Activated T-cell treated with anti-CD3 and anti-CD28 coated beads, Interleukin-2, amount 50 U/mL, for 4 hours (primary cell): ENCODE data around the gene NPDC1. TPM values are rescaled to one million over a fixed set of nuclear protein-coding genes. Genes with fewer than 3 reads are reported as not detected.

ENCODE experiments used
- ATAC-seq, 2 donors: fragments of 200-7000 bp; cut with Tn5 transposase; one replicate each; pipeline ENCODE4 v1.10.0; 2021
- DNase-seq: peaks from one replicate; pipeline ENCODE4 v3.0.0-alpha.2; 2020
- H3K27me3 Mint-ChIP-seq: one replicate; pipeline ENCODE4 v1.8.0; 2021; ENCODE audit warnings: low read depth, mixed read lengths
- H3K36me3 Mint-ChIP-seq: one replicate; pipeline ENCODE4 v1.8.0; 2022; ENCODE audit warnings: mixed read lengths; ENCODE audit not compliant: insufficient read depth
- H3K4me1 Mint-ChIP-seq: one replicate; pipeline ENCODE4 v1.8.0; 2021; ENCODE audit warnings: low read depth, mixed read lengths
- H3K4me3 Mint-ChIP-seq: one replicate; pipeline ENCODE4 v1.8.0; 2021; ENCODE audit warnings: mild to moderate bottlenecking, moderate library complexity, mixed read lengths
- H3K9me3 Mint-ChIP-seq: one replicate; pipeline ENCODE4 v1.8.0; 2021; ENCODE audit warnings: mixed read lengths
- total RNA-seq, 3 donors: library from RNA; stranded (reverse); gene quantifications; one replicate each; pipeline ENCODE4 v1.2.1, GENCODE V29; 2021

The NPDC1 gene
- total RNA-seq, 3 donors from 2014 or later, result 15.1 to 33.0 (median 23.2) TPM

GRCh38 chr9:137078701-137079400 is 32.9 kb upstream of the NPDC1 start:
- Mint-ChIP-seq H3K4me3 (peak overlapping the region; percentile 37), H3K4me1 (peaks cover 7% of the 10 kb centered on the region), H3K27me3 (no peaks in the 10 kb centered on the region), H3K9me3 (no peaks in the 10 kb centered on the region), H3K36me3 (peaks cover 2% of the 10 kb centered on the region)
- no peak for DNase-seq
- ATAC-seq, result no peak

- peak overlapping the region; percentile 67 for H3K4me3 Mint-ChIP-seq
- ATAC-seq (peak; percentile 43 to 46), DNase-seq (peak; percentile 26)
- peaks cover 2% of the 10 kb centered on the region for H3K36me3 Mint-ChIP-seq
- H3K4me1 Mint-ChIP-seq, result peaks cover 2% of the 10 kb centered on the region
- H3K27me3 Mint-ChIP-seq, result no peaks in the 10 kb centered on the region
- no peaks in the 10 kb centered on the region for H3K9me3 Mint-ChIP-seq
These were observed 32.0 kb upstream of the NPDC1 start for GRCh38 chr9:137077758-137078693.

GRCh38 chr9:137077010-137077747 is 31.2 kb upstream of the NPDC1 start, which contains the start of gene UAP1L1:
Gene UAP1L1 (plus strand): TSS chr9:137077517. CDS start chr9:137077533, 16 bp downstream.
- no peak for DNase-seq
- peak; percentile 80 to 82 for ATAC-seq
- peak within 1 kb of the TSS; percentile 67 for H3K4me3 Mint-ChIP-seq

GRCh38 chr9:137076636-137077009 is 30.6 kb upstream of the NPDC1 start:
- Mint-ChIP-seq H3K9me3 (no peaks in the 10 kb centered on the region), H3K36me3 (no peaks in the 10 kb centered on the region), H3K27me3 (no peaks in the 10 kb centered on the region), H3K4me1 (peaks cover 2% of the 10 kb centered on the region), H3K4me3 (peak overlapping the region; percentile 61)
- ATAC-seq (no peak), DNase-seq (no peak)

More at GRCh38 chr9:137077010-137077747, 31.2 kb upstream of the NPDC1 start, which contains the start of gene UAP1L1:
- no peaks in the 10 kb centered on the region for H3K9me3 Mint-ChIP-seq
- no peaks in the 10 kb centered on the region for H3K27me3 Mint-ChIP-seq
- H3K36me3 Mint-ChIP-seq, result peaks cover 2% of the 10 kb centered on the region
- peaks cover 2% of the 10 kb centered on the region for H3K4me1 Mint-ChIP-seq

GRCh38 chr9:137075275-137075775 is 29.3 kb upstream of the NPDC1 start:
- Mint-ChIP-seq H3K4me3 (no peak overlapping the region), H3K4me1 (peaks cover 11% of the 10 kb centered on the region), H3K36me3 (no peaks in the 10 kb centered on the region)

GRCh38 chr9:137074657-137075274 is 28.8 kb upstream of the NPDC1 start:
- H3K4me1 Mint-ChIP-seq, result peaks cover 11% of the 10 kb centered on the region
- H3K36me3 Mint-ChIP-seq, result no peaks in the 10 kb centered on the region
- no peaks in the 10 kb centered on the region for H3K9me3 Mint-ChIP-seq
- no peaks in the 10 kb centered on the region for H3K27me3 Mint-ChIP-seq
- DNase-seq (no peak), ATAC-seq (no peak)
- H3K4me3 Mint-ChIP-seq, result peak overlapping the region; percentile 13

More at GRCh38 chr9:137075275-137075775, 29.3 kb upstream of the NPDC1 start:
- ATAC-seq, result no peak
- H3K27me3 Mint-ChIP-seq, result no peaks in the 10 kb centered on the region
- H3K9me3 Mint-ChIP-seq, result no peaks in the 10 kb centered on the region
- no peak for DNase-seq

GRCh38 chr9:137073992-137074399 is 28.0 kb upstream of the NPDC1 start:
- Mint-ChIP-seq H3K4me3 (no peak overlapping the region), H3K27me3 (no peaks in the 10 kb centered on the region), H3K36me3 (no peaks in the 10 kb centered on the region), H3K9me3 (no peaks in the 10 kb centered on the region), H3K4me1 (peaks cover 11% of the 10 kb centered on the region)
- ATAC-seq (no peak), DNase-seq (no peak)

GRCh38 chr9:137071282-137071681 is 25.3 kb upstream of the NPDC1 start:
- DNase-seq (no peak), ATAC-seq (no peak)
- Mint-ChIP-seq H3K9me3 (no peaks in the 10 kb centered on the region), H3K4me1 (peaks cover 15% of the 10 kb centered on the region), H3K27me3 (no peaks in the 10 kb centered on the region), H3K4me3 (peak overlapping the region; percentile 72), H3K36me3 (no peaks in the 10 kb centered on the region)

GRCh38 chr9:137070906-137071275 is 24.9 kb upstream of the NPDC1 start:
- DNase-seq (no peak), ATAC-seq (no peak)
- no peaks in the 10 kb centered on the region for H3K9me3 Mint-ChIP-seq
- no peaks in the 10 kb centered on the region for H3K36me3 Mint-ChIP-seq
- H3K4me3 Mint-ChIP-seq, result peak overlapping the region; percentile 72
- H3K27me3 Mint-ChIP-seq, result no peaks in the 10 kb centered on the region
- H3K4me1 Mint-ChIP-seq, result peaks cover 15% of the 10 kb centered on the region

- Mint-ChIP-seq H3K4me1 (peaks cover 15% of the 10 kb centered on the region), H3K36me3 (no peaks in the 10 kb centered on the region), H3K9me3 (no peaks in the 10 kb centered on the region), H3K27me3 (no peaks in the 10 kb centered on the region), H3K4me3 (peak within 1 kb of the TSS; percentile 72)
- DNase-seq (peak; percentile 73), ATAC-seq (peak; percentile 91 to 92)
These were observed 24.4 kb upstream of the NPDC1 start, which contains the start of gene SAPCD2 for GRCh38 chr9:137070201-137070905. Gene SAPCD2 (minus strand): TSS chr9:137070557. CDS start chr9:137070460, 97 bp downstream.

- ATAC-seq (peak; percentile 11 to 23), DNase-seq (no peak)
- Mint-ChIP-seq H3K27me3 (no peaks in the 10 kb centered on the region), H3K36me3 (no peaks in the 10 kb centered on the region), H3K4me3 (peak overlapping the region; percentile 33), H3K4me1 (peaks cover 15% of the 10 kb centered on the region), H3K9me3 (no peaks in the 10 kb centered on the region)
These were observed 23.6 kb upstream of the NPDC1 start for GRCh38 chr9:137069508-137070091.

- Mint-ChIP-seq H3K4me3 (peak overlapping the region; percentile 33), H3K36me3 (no peaks in the 10 kb centered on the region), H3K9me3 (no peaks in the 10 kb centered on the region), H3K4me1 (peaks cover 17% of the 10 kb centered on the region), H3K27me3 (peaks cover 2% of the 10 kb centered on the region)
- ATAC-seq (no peak), DNase-seq (no peak)
These were observed 22.8 kb upstream of the NPDC1 start for GRCh38 chr9:137068539-137069507.
